Measurements from ENCODE around the gene G0S2.

GRCh38 chr1:209697126-209697525 is 21.9 kb downstream of the G0S2 start:
- TF ChIP-seq, protein P1, sequence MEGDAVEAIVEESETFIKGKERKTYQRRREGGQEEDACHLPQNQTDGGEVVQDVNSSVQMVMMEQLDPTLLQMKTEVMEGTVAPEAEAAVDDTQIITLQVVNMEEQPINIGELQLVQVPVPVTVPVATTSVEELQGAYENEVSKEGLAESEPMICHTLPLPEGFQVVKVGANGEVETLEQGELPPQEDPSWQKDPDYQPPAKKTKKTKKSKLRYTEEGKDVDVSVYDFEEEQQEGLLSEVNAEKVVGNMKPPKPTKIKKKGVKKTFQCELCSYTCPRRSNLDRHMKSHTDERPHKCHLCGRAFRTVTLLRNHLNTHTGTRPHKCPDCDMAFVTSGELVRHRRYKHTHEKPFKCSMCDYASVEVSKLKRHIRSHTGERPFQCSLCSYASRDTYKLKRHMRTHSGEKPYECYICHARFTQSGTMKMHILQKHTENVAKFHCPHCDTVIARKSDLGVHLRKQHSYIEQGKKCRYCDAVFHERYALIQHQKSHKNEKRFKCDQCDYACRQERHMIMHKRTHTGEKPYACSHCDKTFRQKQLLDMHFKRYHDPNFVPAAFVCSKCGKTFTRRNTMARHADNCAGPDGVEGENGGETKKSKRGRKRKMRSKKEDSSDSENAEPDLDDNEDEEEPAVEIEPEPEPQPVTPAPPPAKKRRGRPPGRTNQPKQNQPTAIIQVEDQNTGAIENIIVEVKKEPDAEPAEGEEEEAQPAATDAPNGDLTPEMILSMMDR (IDR thresholded peaks at IDR 0.05; ENCODE audit: insufficient read depth, low read length) = no peak
- TF ChIP-seq REST (IDR thresholded peaks at IDR 0.05; ENCODE audit: insufficient replicate concordance, low read depth) = no peak
- TF ChIP-seq POLR2AphosphoS5 (IDR thresholded peaks at IDR 0.05; ENCODE audit: low read depth) = no peak
- no peak for TF ChIP-seq SPI1 (IDR thresholded peaks at IDR 0.05; ENCODE audit: borderline replicate concordance, low read depth)
- no peak for TF ChIP-seq GABPA (IDR thresholded peaks at IDR 0.05; ENCODE audit: low read depth)

Data from HL-60 (cell line).